DMS79 treated with DMSO at 0.1 percent for 48 hours (cell line): ENCODE results near the gene IFNA8.
A peak's percentile ranks its signal among the peaks of the same experiment; 100 is the strongest.
"Not testable (repeated sequence)": the region's sequence is repeated elsewhere in the genome, so short reads cannot be mapped to it uniquely, and the experiment has no call there.

ENCODE experiments used
- DNase-seq: peaks from one replicate; lab custom pipeline; 2025; lab: John Stamatoyannopoulos, UW

The IFNA8 gene

DNA sequence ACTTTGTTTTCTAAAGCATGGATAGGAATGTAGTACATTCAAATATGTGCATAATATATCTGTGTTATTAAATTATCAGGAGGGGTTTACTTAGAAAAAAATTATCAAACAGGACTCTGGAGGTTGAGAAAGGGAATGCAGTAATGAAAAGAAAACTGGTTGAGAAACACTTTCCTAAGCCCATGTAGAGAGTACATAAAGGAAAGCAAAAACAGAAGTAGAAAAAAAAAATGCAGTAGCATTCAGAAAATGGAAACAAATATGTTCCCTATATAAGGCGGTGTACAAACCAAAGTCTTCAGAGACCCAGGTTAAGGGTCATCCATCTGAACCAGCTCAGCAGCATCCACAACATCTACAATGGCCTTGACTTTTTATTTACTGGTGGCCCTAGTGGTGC, at the start of gene IFNA8:
TSS of gene IFNA8 (plus strand) at position 301 of the 400 bp plus-strand sequence. CDS start at position 361, 60 bp downstream.
- DNase-seq: no peak

DNA sequence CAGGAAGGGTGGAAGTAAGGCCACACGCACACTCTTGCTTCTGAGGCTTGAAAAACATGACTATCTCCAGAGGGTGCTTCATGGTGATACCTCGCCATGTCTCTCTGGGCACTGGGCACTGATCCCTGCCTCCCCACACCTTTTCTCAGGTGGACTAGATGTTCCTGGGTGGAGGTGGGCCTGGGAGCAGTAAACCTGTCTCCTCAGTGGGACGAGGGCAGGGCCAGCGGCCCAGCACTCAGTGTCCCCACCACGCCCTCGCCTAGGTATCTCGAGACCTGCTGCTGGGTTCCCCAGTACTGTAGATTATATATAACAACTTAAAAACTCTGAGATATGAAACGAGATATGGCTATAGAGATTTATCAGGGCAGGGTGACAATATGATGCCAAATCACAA, 46.6 kb upstream of the IFNA8 start:
- no peak for DNase-seq

DNA sequence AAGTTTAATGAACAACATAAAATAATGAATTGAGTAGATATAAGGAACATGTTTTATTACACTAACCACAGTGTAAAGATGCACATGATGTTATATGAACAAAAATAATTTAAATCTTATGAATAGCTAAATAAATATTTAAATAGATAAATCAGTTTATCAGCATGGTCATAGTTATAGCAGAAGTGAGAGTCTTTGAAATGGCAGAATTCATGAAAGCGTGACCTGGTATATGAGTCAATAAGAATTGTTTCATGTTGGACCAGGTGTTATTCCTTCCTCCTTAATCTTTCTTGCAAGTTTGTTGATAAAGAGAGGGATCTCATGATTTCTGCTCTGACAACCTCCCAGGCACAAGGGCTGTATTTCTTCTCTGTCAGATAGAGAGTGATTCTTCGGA, 41.7 kb upstream of the IFNA8 start:
- DNase-seq: not testable (repeated sequence)

DNA sequence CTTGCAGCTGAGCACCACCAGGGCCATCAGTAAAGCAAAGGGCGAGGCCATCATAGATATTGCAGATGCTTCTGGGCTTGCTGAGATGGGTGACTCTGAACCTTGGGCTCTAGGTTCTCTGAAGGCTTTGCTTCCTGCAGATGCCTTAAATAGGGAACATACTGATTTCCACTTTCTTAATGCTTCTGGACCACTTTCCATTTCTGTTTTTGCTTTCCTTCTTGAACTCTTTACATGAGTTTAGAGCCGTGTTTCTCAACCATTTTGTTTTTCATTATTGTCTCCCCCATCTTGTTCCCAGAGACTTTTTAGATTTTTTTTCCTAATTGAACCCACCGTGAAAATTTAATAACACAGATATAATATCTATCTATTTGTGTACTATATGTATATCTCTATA, 41.0 kb upstream of the IFNA8 start, which contains the start of gene IFNA13:
TSS of gene IFNA13 (minus strand) at position 101 of the 400 bp plus-strand sequence. CDS start at position 54, 47 bp downstream.
- DNase-seq: no peak

DNA sequence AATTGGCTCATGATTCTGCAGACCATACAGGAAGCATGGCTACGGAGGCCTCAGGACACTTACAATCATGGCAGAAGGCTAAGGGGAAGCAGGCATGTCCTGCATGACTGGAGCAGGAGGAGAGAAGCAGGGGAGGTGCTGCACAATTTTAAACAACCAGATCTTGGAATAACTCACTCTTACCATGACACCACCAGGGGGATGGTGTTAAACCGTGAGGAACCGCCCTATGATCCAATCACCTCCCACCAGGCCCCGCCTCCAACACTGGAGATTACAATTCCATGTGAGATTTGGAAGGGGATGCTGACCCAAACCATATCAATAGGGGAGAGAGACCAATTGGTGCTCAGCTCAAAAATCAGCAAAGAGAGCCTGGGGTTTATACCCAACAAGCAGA, 37.5 kb upstream of the IFNA8 start:
- DNase-seq: not testable (repeated sequence)

DNA sequence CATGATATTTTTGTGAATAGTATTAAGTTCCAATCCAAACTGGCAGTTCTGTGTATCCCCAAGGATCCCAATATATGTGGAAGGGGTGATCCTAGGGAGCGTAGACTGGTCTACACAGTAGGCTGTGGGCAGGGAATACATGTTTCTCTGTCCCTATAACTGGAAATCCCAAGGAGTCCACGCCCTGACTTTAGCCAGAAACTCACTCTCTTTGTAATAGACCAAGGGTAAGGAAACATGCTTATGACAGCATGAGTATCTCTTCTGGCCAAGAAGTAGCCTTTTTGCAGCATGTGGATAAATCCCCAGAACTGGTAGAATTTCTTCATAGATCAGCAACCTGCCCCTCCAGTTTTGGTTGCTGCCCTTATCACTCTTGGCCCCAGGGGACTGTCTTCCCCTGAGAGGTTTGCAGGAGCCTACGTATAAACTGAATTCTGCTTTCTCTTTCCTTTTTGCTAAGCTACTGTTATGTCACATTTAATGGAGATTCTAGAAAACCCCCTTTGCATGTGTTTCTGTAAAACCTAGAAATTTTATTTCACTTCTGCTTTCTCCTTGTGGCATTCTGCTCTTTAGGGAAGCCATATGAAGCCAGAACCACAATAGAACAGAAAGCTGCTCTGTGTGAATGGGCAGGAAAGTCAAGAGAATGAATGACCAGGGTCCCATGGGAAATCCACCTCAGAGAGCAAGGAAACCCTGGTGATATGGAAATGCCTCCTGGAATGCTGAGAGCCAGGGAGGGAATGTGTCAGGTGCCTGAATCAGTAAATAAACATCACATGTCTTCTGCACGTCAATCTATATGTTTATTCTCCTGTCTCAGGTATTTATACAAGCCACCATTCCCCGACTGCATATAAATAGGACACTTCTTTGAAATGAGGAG, 27.2 kb upstream of the IFNA8 start:
- no peak for DNase-seq

DNA sequence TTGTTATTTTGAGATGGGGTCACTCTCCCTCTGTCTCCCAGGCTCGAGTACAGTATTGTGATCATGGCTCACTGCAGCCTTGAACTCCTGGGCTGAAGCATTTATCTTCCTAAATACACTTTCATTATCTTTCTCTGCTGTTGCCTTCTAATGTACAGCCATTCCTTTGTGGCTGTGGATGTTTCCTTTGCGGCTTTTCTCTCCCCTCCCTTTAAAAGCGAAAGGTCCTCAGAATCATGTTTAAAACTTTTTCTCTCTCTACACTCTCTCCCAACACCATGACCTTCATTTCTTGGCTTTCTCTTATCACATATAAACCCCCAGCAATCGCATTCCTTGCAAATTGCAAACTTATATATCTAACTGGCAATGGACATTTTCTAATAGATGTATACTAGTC, 25.3 kb upstream of the IFNA8 start:
- DNase-seq: no peak

DNA sequence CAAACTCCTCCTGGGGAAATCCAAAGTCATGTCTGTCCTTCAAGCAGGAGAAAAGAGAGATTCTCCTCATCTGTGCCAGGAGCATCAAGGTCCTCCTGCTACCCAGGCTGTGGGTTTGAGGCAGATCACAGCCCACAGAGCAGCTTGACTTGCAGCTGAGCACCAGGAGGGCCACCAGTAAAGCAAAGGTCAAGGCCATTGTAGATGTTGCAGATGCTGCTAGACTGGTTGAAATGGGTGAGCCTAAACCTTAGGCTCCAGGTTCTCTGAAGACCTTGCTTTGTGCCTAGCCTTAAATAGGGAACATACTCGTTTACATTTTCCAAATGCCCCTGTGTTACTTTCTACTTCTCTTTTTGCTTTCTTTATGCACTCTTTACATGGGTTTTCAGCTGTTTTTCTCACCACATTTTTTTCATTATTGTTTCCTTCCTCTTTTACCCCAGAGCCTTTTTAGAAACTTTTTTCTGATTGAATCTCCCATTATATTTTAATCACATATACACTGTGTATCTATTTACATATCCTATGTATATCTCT, 23.7 kb upstream of the IFNA8 start, which contains the start of gene IFNA2:
TSS of gene IFNA2 (minus strand) at position 268 of the 540 bp plus-strand sequence. CDS start at position 199, 69 bp downstream.
- DNase-seq: no peak

DNA sequence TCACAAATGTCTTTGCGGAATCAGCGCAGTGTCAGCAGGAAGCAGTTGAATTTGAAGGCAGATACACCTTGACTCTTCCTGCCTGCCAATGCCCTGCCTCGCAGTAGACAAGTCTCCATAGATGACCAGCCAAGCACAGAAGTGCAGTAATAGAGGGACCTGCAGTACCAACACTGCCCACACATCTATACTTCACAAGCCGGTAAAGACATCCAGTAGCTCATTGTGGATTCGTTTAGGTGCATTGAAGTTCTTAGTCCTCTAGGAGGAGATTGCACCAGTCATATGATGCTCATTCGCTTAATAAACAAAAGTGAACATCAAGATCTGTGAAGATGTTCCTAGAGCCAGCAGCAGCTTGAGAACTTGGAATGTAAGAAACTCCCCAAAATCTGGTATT, 16.6 kb upstream of the IFNA8 start:
- DNase-seq: no peak

DNA sequence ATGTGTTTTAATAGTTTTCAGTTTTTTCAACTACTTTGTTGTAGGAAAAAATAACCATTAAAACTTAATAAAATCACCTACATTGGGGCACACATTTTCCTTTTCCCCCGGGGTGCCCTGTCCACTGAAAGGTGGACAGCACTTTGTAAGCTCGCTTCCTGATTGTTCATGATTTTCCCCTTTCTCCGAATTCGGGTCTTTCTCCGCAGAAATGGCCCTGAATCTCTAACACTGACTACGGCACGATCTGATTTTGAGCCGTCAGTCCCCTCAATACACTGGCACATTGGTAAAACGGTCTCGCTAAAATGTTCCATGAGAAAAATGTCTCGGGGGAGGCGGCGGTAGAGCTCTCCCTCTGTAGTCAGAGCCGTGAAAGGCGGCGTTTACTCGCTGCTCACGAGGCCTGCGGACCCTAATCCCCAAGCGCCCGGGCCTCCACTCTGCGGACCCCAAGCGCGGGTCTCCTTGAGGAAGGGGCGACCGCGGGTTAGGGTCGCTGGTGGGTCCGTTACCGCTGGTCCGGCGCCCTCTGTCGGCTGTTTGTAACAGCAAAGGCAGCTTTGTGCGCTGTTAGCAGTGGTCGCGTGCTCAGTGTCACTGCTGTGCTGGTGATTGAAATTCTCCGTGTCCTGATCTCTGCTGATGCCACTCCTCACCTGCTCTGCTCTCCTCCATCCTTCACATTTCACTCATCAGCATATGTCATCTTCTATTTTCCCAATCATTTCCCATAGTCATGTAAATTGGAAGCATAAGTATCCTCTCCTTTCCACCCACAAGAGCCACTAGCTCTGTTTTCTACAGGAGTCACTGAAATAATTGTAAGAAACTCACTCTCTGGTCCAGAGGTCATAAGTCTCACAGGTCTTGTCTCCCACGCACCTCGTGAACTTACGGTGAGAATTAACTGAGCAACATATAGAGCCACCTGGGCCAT, 12.9 kb upstream of the IFNA8 start:
- DNase-seq: peak; percentile 10

DNA sequence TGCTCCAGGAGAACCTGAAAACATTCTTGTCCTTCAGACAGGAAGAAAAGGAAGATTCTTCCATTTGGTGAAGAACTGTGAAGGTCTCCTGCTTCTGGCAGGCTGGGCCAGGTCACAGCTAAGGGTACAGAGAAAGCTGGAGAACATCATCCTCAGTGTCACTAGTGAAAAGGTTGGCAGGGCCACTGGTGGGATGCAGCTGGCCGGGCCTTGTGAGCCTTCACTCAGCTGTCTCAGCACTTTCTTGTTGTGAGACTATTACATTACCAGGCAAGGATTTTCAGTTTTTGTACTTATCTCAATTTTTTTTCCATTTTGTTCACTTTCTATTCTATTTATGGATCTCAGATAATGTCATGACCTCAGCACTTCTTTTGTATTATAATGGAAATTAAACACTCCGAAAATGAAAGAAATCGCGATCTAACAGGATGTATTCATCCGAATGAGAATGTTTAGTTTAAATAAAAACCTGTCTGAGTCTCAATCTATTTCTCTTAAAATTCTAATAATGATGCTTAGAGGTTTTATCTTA, 9.9 kb upstream of the IFNA8 start:
- no peak for DNase-seq

DNA sequence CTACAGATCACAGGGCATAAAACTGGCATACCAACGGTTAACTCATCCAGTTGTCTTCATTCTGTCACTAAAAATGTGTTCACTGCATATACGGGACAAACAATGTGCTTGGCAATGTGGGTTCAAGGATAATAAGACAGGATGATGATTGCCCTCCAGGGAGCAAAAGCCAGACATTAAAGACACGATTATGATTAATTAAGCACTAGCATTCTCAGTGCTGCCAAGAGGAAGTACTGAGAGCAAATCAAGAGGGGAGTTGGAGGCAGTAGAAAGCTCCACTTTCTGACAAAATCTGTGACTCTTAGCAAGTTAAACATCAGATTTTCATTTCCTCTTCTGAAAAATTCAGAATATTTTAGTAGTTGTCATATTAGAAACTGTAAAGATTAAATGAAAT, 9.0 kb upstream of the IFNA8 start:
- no peak for DNase-seq

DNA sequence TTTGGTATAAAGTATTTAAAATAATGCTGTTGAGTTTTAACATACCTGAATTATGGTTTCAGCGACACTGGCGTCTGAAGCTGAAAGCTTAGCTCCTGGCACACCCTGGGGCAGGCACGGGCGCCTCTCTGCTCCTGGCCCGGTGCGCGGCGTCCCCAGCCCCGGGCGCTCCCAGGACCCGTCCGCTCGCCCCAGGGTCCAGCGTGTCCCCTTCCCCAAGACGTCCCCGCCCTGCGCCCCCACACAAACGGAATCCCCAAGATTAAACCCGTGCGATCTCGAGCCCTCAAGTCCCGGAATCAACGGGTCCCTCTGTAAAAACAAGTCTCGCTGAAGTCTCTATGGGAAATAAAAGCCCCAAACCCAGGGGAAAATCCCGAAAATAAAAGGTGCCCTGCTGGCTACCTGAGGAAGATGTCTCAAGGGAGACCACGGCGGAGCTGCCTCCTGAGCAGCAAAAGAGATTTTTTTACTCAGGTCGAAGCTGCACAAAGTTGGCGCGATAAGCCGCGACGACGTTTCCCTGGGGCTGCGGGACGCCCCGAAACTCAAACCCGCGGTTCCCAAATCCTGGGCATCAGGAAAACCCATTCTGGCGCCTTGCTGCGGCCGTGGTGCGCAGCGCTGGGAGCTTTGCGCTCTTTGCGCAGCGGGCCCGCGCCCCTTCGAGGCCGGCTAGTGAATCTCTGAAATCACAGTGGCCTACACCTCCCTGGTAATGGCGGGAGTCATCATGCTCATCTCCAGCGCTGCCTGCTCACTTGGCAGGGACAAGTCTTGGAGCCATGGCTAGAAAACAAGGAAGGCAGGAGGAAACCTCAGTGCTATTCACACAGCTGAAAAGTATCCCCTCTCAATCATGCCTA, 6.3 kb upstream of the IFNA8 start:
- no peak for DNase-seq

DNA sequence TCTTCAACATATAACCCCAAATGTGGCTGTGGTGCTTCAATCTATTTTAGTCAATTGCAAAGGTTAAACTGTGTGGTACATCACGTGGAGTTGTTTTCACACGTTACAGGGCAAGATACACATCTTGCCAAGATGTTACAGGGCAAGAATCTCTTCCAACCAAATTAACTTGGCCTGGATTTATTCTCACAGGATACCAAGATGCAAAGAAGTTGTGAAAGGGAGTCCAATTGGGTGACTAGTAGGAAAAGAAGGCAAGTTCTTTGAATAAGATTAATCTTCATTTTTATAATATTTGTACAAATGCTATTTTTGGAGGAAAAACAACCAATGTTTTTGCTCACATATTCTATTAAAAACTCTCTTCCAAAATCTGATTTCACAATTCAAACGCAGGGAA, 4.8 kb upstream of the IFNA8 start:
- no peak for DNase-seq

DNA sequence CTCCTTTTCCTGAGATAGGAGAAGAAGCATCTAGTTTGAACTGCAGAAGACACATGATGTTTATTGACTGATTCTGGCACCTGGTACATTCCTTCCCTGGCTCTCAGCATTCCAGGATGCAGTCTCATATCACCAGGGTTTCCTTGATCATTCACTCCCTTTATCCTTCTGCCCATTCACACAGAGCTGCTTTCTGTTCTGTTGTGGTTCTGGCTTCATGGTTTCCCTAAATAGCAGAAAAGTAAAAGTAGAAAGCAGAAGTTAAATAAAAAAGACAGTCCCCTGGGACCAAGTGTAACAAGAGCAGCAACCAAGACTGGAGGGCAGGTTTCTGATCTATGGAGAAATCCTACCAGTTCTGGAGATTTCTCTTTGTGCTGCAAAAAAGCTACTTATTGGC, 3.2 kb downstream of the IFNA8 start:
- no peak for DNase-seq

DNA sequence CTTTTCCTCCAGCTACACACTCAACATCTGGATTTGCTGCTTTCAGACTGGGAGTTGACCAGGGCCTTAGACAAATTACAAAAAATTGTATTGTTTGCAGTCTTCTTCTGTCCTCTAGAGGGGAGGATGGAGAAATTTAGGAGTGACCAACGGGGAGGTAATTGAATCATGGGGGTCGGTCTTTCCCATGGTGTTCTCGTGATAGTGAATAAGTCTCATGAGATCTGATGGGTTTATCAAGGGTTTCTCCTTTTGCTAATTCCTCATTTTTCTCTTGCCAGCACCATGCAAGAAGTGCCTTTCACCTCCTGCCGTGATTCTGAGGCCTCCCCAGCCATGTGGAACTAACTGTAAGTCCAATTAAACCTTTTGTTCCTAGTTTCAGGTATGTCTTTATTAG, 4.2 kb downstream of the IFNA8 start:
- no peak for DNase-seq

DNA sequence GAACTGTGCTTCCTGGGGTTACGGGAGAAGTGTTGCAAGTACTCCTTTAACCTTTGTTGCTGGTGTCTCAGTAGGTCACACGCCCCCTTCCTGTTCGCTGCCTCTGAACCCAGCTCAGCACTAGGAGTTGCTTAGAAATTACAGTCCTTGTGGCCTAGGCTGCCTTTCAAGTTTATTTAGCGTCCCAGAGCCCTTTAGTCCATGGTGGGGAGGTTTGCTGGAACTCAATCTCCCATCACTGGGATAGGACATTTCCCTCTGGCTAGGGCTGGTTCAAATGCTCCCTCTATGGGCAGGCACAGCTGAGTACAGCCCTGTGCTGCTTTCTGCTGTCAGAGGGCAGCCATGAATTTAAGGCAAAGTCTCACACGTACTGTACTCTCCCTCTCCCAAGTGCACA, 4.7 kb downstream of the IFNA8 start:
- no peak for DNase-seq

DNA sequence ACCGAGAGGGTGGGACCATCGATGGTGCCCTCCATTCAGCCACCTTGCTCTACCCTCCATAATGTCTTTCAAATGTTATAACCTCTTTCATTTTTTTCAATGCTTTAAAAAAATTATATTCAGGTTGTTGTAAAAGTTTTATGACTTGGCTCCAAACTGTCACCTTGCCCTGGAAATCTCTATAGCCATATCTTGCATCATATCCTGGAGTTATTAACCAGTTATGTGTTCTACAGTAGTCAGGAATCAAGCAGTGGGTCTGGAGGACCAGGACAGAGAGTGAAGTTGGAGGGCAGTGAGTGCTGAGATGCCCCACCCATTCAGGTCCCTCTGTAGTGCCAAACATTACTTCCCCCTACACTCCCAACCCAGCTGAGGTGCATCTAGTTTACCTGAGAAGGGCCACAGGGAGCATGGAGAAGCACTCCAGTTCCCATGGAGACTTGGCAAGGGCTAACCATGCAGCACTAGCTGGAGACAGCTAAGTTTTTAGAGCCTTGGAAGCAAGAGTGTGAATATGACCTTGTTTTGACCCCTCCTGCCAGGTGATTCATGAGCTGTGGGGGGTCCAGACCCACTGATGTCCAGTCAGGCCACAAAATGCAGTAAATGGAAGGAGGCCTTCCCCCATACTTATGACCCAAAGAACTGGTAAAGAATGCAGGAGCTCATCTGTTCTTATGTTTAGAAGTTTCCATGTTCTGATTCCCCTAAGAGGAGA, 5.5 kb downstream of the IFNA8 start:
- no peak for DNase-seq

DNA sequence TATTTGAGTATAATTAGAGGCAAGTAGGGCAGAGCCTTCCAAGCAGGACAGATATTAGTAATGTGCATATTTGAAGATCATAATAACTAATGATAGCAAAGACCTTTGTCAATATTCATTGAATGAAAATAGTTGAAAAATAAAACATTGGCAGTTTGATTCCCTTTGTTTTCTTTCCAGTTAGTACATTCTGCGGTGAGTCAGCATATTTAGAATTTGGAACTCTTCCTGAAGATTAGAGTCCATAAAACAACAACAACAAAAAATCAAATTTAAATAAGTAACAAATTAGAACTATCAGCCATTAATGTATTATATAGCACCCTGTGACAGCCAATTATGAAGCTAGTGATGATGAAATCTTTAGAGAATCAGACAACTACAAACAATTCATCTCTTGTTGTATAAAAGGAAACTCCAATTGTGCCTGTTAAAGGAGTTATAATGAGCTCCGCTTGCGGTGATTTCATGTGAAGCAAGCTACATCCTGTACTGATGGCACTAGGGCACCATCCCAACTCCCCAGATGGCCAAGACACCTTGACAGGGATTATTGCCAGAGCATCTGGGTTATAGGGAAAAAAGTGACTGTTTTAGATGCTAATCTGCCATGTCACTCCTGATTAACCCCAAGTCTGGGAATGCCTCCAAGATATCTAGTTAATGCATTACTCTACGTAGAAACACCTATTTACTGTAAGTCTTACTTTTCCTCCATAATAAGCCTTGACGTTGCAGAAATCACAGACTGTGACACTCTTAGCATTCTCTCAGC, 6.8 kb downstream of the IFNA8 start:
- no peak for DNase-seq

DNA sequence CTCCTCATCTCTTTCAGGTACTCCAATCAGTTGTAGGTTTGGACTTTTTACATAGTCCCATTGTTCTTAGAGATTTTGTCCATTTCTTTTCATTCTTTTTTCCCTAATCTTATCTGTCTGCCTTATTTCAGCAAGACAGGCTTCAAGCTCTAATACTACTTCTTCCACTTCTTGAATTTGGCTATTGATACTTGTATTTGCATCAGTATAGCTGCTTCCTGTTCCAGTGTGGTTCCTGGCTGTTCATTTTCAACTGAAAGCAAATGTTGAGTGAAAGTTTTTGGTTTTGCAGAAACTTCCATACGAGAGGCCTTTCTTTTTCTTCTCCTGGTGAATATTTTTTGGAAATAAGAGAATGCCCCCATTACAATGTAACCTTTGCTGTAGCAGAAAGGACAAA, 19.3 kb downstream of the IFNA8 start:
- no peak for DNase-seq
